Gastrocnemius medialis (tissue), 4 donors: ENCODE data around the gene KHNYN.

Experiments used
- CTCF ChIP-seq, 5 experiments: fragments of 450-650 bp in 3 of 5; fragments of 200-600 bp in 2 of 5; sonication (generic) in 2 of 5; IDR thresholded peaks in 4 of 5; conservative IDR thresholded peaks in 1 of 5; 1 replicate in 4 of 5; 2 replicates in 1 of 5; pipeline ENCODE4 v1.5.1; 2016 to 2019; ENCODE audit warnings: antibody characterized with exemption in 5 of 5, mild to moderate bottlenecking in 3 of 5, moderate library complexity in 3 of 5
- POLR2A ChIP-seq, 2 donors: fragments of 450-650 bp; IDR thresholded peaks; one replicate each; pipeline ENCODE4 v1.6.1; 2017; ENCODE audit warnings: antibody characterized with exemption in 2 of 2, mild to moderate bottlenecking in 2 of 2, moderate library complexity in 2 of 2

- no peak for TF ChIP-seq CTCF (IDR thresholded peaks at IDR 0.05 in 4 of 5, conservative IDR thresholded peaks at IDR 0.05 in 1 of 5)
- no peak for TF ChIP-seq POLR2A (IDR thresholded peaks at IDR 0.05)
Measured at GRCh38 chr14:24426150-24426911, 3.4 kb upstream of the KHNYN start.
